Neural cell (in vitro differentiated cells): ENCODE data around the gene ODF2.

Experiments used
- EP300 ChIP-seq: fragments of 450-650 bp; conservative IDR thresholded peaks from 2 replicates; pipeline ENCODE4 v1.6.1; 2014; ENCODE audit warnings: antibody characterized with exemption, mild to moderate bottlenecking, moderate library complexity; ENCODE audit not compliant: poor library complexity, severe bottlenecking
- POLR2AphosphoS5 ChIP-seq: IDR thresholded peaks from 2 replicates; pipeline ENCODE4 v1.6.1; 2012

- no peak for TF ChIP-seq POLR2AphosphoS5
- no peak for TF ChIP-seq EP300
Measured at GRCh38 chr9:128528445-128529160, 72.8 kb downstream of the ODF2 start.
